ENCODE data around the gene VPS8. TPM values are rescaled to one million over a fixed set of nuclear protein-coding genes. Genes with fewer than 3 reads are reported as not detected.
"Not testable (repeated sequence)": the region's sequence is repeated elsewhere in the genome, so short reads cannot be mapped to it uniquely, and the experiment has no call there.

VPS8 gene
- total RNA-seq, 4 donors from 2014 or later, result 32.5 to 63.7 (median 45.6) TPM

- no peak for ATAC-seq (ENCODE audit: low FRiP score)
- DNase-seq (ENCODE audit: low spot score), result no peak
- TF ChIP-seq CTCF (IDR thresholded peaks at IDR 0.05), result no peak
Measured at GRCh38 chr3:184949251-184949965, 137.4 kb downstream of the VPS8 start.

- ATAC-seq (ENCODE audit: low FRiP score); DNase-seq (ENCODE audit: low spot score): not testable (repeated sequence)
Measured at GRCh38 chr3:184950816-184951215, 138.8 kb downstream of the VPS8 start.

- ATAC-seq (ENCODE audit: low FRiP score) (no peak), DNase-seq (ENCODE audit: low spot score) (no peak)
- no peak for TF ChIP-seq CTCF (IDR thresholded peaks at IDR 0.05)
Measured at GRCh38 chr3:184952671-184953070, 140.7 kb downstream of the VPS8 start.

GRCh38 chr3:184953401-184953800 lies 141.4 kb downstream of the VPS8 start:
- TF ChIP-seq CTCF (IDR thresholded peaks at IDR 0.05), result no peak
- no peak for DNase-seq (ENCODE audit: low spot score)
- no peak for ATAC-seq (ENCODE audit: low FRiP score)

GRCh38 chr3:184954251-184954650 lies 142.3 kb downstream of the VPS8 start:
- no peak for TF ChIP-seq CTCF (IDR thresholded peaks at IDR 0.05)
- ATAC-seq (ENCODE audit: low FRiP score) (no peak), DNase-seq (ENCODE audit: low spot score) (no peak)

GRCh38 chr3:184954851-184955250 lies 142.9 kb downstream of the VPS8 start:
- not testable (repeated sequence) for DNase-seq (ENCODE audit: low spot score); ATAC-seq (ENCODE audit: low FRiP score)

GRCh38 chr3:184965639-184966430 lies 153.9 kb downstream of the VPS8 start:
- ATAC-seq (ENCODE audit: low FRiP score) (no peak), DNase-seq (ENCODE audit: low spot score) (no peak)
- TF ChIP-seq CTCF (IDR thresholded peaks at IDR 0.05), result no peak

GRCh38 chr3:184968115-184968514 lies 156.1 kb downstream of the VPS8 start:
- ATAC-seq (ENCODE audit: low FRiP score) (no peak), DNase-seq (ENCODE audit: low spot score) (no peak)
- TF ChIP-seq CTCF (IDR thresholded peaks at IDR 0.05), result no peak
